Fibroblast of upper back skin (primary cell): ENCODE data around the gene PML.

Source experiments
- DNase-seq: peaks from one replicate; pipeline ENCODE4 v3.0.0-alpha.2; 2013

Gene PML

DNA sequence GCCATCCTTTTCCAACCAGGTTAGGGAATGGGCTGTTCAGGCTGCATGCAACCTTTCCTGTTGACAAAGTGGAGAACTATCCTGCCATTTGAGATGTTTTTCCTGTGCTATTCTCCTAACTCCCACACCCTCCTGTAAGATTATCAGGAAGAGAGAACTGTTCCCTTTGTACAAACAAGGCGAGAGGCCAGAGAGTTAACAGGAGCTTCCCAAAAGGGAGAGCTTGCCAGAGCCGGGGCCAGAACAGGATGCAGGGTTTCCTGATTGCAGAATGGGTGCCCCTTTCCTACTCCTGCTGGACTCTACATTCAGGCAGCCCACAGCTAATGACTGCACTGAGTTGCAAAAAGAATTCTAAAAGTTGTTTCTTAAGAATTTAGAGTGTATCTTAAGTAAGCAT, 17.1 kb downstream of the PML start:
- no peak for DNase-seq

DNA sequence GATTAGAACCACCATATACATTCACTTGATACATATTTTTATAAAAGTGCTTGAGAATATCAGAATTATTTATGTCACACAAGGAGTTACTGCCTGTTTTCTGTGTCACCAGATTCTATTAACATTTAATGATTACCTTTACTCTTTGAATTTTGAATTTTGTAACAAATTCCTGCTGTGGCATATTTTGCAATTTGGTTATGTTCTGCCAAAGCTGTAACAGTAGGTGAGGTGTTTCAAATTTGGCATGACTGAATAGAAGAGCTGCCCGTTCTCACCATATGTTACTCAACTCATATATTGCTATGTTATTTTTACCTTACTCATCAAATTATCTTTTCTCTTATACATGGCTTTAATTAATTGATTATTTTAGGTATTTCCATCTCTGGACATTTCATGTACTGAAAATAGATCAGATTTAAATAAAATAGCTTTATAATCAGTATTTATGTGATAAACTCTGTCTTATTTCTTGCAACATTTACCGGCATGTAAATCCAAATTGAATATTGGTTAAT, 18.9 kb downstream of the PML start:
- DNase-seq = no peak

DNA sequence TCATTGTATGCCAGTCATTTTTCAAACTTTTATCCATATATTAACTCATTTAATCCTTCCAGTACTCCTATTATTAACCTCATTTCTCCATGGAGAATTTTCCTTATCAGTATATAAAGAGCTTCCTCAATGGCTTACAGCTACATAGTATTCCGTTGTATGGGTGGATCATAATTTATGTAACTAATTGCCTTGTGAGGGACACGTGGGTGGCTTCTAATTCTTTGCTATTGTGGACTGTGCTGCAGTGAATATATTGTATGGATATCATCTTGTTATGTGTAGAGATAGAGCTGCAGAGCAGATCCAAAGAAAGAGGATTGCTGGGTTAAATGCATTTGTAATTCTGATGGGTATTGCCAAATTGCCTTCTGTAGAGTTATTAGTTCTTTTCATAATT, 25.2 kb downstream of the PML start:
- DNase-seq = no peak

DNA sequence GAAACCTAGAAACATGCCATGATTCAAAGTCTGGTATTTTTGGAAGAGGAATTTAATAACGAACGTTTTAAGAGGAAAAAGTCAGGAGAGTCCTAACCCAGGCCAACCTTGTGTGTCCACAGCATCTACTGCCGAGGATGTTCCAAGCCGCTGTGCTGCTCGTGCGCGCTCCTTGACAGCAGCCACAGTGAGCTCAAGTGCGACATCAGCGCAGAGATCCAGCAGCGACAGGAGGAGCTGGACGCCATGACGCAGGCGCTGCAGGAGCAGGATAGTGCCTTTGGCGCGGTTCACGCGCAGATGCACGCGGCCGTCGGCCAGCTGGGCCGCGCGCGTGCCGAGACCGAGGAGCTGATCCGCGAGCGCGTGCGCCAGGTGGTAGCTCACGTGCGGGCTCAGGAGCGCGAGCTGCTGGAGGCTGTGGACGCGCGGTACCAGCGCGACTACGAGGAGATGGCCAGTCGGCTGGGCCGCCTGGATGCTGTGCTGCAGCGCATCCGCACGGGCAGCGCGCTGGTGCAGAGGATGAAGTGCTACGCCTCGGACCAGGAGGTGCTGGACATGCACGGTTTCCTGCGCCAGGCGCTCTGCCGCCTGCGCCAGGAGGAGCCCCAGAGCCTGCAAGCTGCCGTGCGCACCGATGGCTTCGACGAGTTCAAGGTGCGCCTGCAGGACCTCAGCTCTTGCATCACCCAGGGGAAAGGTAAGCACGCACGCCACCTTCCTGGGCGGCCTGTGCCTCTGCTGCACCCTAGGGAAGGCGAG, 28.4 kb downstream of the PML start:
- DNase-seq = no peak

DNA sequence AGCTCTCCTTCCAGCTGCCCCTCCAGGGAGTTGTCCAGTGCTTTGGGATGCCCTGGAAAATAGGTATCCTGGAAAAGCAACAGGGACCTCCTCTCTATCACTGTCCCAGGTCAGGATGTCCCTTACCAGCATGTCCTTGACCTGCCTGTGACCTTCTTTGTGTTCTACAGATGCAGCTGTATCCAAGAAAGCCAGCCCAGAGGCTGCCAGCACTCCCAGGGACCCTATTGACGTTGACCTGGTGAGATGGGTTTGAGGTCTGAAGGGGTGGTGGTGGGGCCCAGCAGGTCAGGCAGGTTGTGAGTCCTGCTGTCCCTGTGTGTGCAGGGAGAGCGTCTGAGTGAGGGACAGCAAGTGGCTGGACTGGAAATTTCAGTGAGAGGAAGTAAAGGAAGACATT, 30.2 kb downstream of the PML start:
- no peak for DNase-seq

DNA sequence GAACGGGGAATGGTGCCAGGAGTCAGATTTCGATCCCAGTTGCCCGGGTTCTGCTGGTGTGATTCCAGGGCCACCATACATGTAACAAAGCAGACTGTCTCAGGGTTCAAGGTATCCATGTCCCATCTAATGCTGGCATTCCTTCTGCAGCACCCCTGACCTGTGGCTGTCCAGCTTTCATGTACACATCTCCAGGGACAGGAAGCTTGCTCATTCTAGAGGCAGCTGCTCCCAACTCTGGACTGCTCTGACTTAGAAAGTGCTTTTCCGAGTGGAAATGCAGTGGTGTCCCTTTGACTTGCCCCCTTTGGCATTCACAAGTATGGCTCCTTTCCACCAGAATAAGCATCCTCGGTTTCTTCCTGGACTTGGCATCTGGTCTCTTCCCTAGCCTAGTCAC, 30.9 kb downstream of the PML start:
- DNase-seq = no peak

DNA sequence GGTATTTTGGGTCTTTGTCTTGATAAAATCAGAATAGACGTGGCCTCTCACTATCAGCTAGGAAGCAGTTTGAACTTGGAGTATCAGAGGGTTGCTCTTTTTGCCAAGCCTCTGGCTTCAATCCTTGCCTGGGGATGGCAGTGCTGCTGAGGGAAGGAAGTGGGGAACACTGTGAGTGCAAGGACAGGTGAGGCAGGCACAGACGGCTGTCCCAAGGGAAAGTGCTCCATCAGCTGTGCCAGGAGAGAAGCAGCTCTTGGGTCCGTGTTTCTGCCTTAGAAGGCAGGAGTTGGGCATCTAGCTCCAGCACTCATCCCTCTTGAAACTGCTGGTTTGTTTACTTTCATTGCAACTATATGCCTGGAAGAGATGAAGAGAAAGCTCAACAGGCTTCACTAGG, 33.2 kb downstream of the PML start:
- DNase-seq = no peak

DNA sequence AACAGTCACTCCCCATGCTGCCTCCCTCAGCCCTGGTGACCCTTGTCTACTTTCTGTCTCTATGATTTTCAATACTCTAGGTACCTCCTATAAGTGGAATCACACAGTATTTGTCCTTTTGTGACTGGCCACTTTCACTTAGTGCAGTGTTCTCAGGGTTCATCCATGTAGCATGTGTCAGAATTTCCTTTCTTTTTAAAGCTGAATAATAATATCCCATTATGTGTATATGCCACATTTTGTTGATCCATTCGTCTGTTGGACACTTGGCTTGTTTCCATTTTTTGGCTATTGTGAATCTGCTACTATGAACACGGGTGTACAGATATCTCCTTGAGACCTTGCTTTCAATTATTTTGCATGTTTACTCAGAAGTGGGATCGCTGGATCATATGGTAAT, 34.1 kb downstream of the PML start:
- DNase-seq = no peak

DNA sequence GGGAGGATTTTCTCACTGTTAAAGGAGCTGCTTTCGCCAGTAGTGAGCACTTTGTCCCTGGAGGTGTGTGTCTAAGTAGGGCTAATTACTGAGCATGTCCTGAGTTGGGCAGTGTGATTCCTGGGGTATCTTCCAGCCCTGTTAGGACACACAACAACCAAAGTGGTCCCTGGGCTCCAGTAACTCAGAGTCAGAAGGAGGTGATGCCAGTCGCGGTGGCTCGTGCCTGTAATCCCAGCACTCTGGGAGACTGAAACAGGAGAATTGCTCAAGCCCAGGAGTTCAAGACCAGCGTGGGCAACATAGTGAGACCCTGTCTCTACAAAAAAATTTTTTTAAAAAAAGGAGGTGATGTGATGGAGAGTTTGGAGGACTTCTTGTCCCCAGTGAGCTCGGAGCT, 37.5 kb downstream of the PML start:
- no peak for DNase-seq

DNA sequence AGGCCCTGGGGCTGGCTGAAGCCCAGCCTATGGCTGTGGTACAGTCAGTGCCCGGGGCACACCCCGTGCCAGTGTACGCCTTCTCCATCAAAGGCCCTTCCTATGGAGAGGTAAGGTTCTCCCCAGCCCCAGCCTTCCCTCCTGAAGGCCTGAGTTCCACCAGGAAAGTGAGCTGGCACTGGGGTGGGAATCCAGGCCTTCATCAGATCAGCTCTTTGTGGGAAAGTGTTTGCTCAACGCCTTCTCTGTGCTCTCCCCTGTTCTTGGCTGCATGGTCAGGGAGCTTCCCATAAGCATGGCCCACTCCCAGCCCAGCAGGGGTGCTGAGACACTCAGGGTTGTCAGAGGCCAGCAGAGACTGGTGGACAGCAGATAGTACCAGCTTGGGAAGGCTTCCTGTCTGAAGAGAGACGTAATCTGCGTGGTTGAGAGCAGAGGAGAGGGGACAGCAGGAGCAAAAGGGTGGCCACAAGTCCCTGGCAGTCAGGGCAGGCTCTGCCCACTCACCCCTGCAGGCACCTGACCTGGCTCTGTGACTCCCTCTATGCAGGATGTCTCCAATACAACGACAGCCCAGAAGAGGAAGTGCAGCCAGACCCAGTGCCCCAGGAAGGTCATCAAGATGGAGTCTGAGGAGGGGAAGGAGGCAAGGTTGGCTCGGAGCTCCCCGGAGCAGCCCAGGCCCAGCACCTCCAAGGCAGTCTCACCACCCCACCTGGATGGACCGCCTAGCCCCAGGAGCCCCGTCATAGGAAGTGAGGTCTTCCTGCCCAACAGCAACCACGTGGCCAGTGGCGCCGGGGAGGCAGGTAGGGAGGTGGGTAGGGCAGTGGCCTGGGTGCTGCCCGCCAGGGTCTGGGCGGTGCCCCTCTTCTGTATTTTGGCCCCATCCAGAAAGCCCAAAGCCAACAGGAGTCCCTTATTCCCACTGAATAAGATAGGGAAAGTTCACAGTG, 38.4 kb downstream of the PML start:
- DNase-seq = no peak

DNA sequence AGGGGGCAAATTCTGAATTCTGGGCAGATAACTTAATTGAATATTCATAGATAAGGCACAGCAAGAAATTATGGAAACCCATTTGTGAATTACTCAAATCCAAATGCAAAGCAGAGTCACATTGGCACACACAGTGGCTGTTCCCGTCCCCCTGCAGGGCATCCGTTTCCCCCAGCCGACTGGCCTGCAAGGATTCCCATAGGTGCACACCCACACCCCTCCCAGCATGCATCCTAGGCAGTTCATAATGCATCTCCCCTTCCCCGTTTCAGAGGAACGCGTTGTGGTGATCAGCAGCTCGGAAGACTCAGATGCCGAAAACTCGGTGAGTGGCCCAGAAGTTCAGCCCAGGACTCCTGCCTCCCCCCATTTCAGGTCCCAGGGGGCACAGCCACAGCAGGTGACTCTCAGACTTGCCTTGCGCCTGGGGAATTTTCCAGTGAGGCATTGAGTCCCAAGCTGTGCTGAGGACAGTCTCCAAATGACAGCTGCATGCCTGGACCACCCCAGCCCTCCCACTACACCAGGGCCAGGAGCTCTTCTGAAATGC, 39.8 kb downstream of the PML start:
- no peak for DNase-seq

DNA sequence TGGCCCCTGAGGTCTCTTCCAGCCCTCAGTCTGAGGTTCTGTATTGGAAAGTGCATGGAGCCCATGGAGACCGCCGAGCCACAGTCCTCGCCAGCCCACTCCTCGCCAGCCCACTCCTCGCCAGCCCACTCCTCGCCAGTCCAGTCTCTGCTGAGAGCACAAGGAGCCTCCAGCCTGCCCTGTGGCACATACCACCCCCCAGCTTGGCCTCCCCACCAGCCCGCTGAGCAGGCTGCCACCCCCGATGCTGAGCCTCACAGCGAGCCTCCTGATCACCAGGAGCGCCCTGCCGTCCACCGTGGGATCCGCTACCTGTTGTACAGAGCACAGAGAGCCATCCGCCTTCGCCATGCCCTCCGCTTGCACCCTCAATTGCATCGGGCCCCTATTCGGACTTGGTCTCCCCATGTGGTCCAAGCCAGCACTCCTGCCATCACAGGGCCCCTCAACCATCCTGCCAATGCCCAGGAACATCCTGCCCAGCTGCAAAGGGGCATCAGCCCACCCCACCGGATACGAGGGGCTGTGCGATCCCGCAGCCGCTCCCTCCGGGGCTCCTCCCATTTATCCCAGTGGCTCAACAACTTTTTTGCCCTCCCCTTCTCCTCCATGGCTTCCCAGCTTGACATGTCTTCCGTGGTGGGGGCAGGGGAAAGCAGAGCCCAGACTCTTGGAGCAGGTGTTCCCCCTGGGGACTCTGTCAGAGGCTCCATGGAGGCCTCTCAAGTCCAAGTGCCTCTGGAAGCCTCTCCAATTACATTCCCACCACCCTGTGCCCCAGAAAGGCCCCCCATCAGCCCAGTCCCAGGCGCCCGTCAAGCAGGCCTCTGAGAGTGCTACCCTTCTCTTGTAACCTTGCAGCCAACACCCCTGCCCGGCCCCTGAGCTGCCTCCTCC, 40.9 kb downstream of the PML start:
- DNase-seq = no peak

DNA sequence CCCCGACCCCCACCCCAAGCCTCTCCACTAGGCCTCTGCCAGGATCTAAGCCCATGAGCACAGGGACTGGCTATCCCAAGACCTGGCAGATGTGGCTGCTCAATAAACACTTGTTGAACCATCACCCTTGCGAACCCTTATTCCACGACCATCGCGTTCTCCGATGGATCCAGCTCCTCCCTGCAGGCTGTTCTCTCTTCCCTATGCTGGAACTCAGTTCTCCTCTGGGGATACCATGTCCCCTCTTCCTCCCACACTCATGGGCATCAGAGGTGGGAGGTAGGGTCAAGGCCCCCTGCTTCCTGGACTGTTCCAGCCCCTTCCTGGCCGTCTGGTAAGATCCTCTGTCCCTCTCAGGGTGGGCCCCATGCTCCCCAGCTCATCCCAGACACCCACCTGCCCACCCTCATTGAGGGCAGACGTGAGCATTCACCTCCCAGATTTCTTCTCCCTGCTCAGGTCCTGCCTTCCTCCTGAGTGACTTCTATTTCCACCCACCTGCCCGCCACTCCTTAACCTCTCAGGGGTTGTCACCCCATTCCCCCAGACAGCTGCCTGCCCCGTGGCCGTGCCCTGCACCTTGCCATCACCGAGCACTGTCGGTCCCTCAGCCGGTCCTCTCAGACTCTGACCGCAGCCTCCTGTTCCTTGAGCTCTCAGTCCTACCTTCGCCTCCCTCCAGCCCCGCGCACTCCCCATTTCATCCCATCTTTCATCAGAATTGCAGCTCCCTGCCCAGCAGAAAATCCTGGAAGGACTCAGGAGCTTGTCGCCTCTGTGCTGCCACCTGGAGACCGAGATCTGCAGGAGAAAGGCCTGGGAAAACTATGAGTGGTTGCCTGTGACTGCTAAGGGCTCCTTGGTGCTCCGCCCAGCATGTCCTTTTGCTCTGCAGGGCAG, 42.0 kb downstream of the PML start:
- DNase-seq = peak; percentile 74

DNA sequence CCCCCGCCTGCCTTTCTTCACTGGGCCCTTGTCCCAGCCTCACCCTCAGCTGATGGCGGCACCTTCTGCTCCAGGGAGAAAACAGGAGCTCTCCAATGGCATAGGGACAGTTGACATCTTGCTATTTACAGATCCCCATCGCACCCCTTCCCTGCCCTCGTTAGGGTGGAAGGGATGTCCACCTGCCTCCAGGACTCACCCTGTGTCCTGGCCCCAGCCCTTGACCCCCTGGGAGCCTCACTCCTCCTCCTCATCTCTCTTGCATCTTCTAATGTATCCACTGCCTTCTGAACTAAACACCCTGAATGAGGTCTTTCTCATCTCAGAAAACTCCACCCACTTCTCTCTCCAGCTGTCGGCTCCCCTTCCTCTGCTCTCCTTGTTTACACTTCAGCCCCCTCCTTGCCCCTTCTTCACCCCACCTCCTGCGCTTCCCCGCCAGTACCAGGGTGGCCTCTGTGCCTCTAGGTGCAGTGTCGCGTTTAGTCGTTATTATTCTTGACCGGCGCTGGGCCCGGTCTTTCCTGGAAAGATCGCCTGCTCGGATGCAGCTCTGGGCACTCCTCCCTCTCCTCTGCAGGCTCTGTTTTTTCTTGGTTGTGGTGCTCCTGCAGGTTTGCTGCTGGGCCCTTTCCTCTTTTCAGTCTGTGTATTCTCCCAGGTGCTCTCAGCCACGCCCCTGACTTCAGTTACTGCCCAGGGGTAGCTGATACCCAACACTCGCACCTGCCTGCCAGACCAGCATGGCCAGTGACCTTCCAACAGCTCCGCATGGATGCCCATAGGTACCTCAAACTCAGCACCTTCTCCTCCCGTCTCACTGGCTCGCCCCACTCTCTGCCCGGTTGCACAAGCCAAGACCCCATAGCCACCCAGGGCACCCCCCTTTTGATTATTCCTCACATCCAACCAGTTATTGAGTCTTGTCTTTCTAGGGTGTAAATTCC, 42.9 kb downstream of the PML start:
- DNase-seq = no peak

DNA sequence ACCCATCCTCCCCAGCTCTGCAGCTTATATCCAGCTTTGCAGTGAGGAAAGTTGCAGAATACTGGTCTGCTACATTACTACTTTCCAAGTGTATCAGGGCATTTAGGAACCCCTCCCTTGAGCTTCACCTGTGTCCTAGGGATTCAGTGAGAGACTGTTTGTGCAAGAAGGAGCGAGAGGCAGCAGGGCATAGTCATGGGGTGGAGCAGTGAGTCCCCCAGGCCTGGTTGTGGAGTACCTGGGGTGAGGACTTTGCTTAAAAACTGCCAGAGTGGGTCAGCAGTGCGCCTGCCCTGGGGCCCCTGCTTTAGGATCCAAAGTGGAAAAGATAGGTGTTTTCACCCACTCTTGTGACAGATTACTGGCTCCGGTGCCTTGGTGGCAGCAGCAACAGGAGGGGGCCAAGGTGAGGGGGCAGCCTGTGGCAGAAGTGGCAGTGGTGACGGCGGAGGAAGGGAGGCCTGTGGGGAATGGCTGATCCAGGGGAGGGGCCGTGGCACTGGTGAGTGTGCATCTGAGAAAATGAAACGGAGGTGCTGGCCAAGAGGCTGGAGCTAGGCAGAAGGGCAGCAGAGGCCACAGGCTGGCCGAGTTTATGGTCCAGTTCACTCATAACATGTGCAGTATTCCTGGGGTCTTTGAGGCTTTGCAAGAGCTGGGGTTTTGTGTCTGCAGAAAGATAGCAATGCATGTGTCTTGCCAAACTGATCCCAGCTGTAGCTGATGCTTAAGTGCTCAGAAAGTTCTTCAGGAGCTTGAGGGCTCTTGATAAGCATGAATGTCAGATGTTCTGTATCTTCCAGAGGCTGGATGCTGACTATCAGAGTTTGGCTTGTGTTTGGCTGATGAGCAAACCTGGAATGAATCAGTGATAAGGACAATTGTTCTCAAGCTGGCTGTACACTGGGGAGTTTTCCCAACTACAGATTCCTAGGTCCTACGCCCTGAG, 44.5 kb downstream of the PML start:
- DNase-seq = peak; percentile 48

DNA sequence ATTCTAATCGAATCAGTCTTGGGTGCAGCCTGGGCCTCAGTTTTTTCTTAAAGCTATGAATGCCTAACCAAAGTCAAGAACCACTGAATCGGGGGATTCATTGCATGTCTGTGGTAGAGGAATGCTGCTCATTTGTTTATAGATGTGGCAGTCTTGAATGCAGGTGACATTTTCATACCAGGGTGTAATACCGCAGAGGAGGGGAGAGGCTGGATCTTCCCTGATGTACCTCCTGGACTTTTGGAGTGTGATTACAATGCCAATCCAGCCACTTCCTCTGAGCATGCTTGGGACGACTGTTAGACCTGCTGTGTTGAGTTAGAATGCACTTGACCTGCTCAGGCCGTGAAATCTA, 45.1 kb downstream of the PML start:
- DNase-seq = no peak

DNA sequence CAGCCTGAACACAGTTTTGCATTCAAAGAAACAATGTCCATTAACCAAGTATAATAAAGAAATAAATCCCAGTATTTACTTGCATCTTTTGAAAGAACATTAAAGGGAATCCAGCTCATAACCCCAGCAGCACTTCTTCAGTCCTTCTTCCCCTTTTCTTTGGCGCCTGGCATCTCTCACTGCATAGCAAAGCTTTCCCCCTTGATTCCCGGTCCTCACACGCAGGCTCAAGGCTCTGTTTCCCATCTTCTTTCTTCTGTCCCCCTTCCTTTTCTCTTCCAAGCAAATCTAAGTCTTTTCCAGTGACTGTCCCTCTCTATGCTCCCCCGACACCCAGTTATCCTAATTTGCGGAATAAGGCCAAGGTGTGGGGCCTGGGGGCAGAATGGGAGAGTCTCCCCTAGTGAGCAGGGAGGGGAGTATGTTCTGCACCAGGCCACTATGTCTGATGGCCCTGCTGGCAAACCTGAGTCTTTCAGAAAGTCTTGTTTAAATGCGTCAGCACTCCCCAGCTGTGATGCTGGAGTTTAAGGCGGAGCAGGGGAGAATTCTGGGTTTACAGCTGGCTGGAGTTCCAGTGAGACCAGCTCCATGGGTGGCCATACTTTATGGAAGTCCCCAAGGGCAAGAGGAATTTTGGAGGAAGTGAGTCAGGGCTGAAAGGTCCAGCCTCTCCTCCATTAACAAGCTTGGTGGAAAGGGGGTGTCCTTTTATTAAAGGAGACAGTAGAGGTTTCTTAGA, 45.8 kb downstream of the PML start:
- DNase-seq = peak; percentile 99

DNA sequence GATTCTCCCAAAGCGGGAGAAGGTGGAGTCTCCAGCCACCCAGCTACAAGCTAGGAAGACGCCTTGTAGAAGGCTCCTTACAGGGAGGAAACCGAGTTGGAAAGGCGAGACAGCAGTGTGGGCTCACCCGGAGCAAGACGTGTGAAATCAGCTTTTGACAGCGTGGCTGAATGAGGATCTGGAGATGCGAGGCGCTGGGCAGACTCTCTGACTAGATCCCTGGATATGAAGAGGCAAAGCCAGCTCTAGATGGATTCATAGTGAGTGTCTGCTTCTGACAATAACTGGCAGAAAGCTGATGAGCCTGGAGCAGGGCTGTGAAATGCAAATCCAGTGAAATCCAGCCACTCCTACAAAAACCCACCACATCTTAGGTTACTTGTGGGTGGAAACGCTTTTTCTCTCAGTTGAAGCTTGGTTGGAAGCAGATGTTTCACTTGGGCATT, 46.8 kb downstream of the PML start:
- peak; percentile 71 for DNase-seq
